ENCODE data around the gene TBX5.

TBX5 gene

GRCh38 chr12:114430306-114430705, 24.4 kb upstream of the TBX5 start:
- DNase-seq, result no peak

- DNase-seq, result no peak
These were observed 19.2 kb upstream of the TBX5 start for GRCh38 chr12:114425031-114425626.

GRCh38 chr12:114420944-114421335, 15.0 kb upstream of the TBX5 start:
- DNase-seq, result no peak

- no peak for DNase-seq
These were observed 14.4 kb upstream of the TBX5 start for GRCh38 chr12:114420182-114420943.

- DNase-seq, result no peak
These were observed 10.1 kb upstream of the TBX5 start for GRCh38 chr12:114416028-114416427.

GRCh38 chr12:114415525-114415868, 9.6 kb upstream of the TBX5 start:
- DNase-seq, result no peak

GRCh38 chr12:114414866-114415524, 9.1 kb upstream of the TBX5 start:
- DNase-seq, result no peak

- DNase-seq, result no peak
These were observed 8.3 kb upstream of the TBX5 start for GRCh38 chr12:114414031-114414865.

GRCh38 chr12:114412825-114413749, 7.1 kb upstream of the TBX5 start:
- no peak for DNase-seq

GRCh38 chr12:114412307-114412706, 6.4 kb upstream of the TBX5 start:
- no peak for DNase-seq

- no peak for DNase-seq
These were observed 5.3 kb upstream of the TBX5 start for GRCh38 chr12:114411071-114411837.

GRCh38 chr12:114409852-114410600, 4.1 kb upstream of the TBX5 start:
- no peak for DNase-seq

GRCh38 chr12:114408886-114409851, 3.2 kb upstream of the TBX5 start:
- peak in 2 of 4 experiments; percentile 2 to 9 for DNase-seq

- no peak for DNase-seq
These were observed 2.5 kb upstream of the TBX5 start for GRCh38 chr12:114408471-114408885.

GRCh38 chr12:114407842-114408411, 2.0 kb upstream of the TBX5 start:
- no peak for DNase-seq

GRCh38 chr12:114406984-114407841, 1.3 kb upstream of the TBX5 start:
- no peak for DNase-seq

GRCh38 chr12:114406316-114406983, 506 bp upstream of the TBX5 start:
- DNase-seq, result no peak

All from suppressor macrophage (primary cell).